GM10266 (cell line): ENCODE results near the gene PBX4.

ENCODE experiments used
- DNase-seq: peaks from one replicate; pipeline ENCODE4 v3.0.0; 2012; ENCODE audit errors: extremely low spot score
- CTCF ChIP-seq: IDR thresholded peaks from 2 replicates; pipeline ENCODE4 v1.5.1; 2012; ENCODE audit warnings: mild to moderate bottlenecking, low read depth; ENCODE audit not compliant: control insufficient read depth, insufficient read depth; ENCODE audit errors: missing control alignments

The PBX4 gene

GRCh38 chr19:19580418-19580817 lies 38.1 kb downstream of the PBX4 start:
- no peak for TF ChIP-seq CTCF
- DNase-seq = no peak

- DNase-seq = no peak
- no peak for TF ChIP-seq CTCF
These were observed 38.7 kb downstream of the PBX4 start for GRCh38 chr19:19579533-19580361.

- TF ChIP-seq CTCF = no peak
- no peak for DNase-seq
These were observed 40.2 kb downstream of the PBX4 start for GRCh38 chr19:19578252-19578651.

- TF ChIP-seq CTCF = no peak
- DNase-seq = no peak
These were observed 43.1 kb downstream of the PBX4 start for GRCh38 chr19:19575411-19575810.

DNA sequence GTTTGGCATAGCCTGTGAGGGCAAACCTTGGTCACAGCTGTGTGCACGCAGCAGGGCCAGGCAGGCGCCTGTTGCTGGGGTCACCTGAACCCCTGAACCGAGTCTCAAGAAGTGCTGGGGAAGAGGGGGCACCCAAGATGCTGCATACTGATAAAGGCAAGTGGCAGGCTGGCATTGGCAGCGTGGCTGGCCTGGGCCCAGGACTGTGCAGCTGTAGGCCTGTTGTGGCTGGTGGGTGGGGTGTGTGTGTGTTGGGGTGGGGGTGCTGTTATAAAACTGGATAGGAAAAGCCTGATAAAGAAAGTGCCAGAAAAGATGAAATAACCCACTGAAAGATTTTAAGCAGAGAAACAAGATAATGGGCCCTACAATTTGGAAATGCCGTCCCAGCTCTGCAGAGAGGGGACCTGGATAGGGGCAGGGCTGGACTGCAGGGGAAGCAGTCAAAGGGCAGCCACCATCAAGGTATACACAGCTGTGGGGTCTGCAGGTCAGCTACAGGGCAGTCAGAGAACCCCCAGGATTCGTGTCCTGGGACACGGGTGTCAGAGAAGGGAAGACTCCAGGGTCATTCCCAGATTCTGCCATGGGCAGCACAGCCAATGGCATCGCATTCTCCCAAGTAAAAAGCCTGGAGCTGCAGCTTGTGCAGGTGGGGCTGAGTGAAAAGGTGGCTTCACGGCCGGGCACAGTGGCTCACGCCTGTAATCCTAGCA lies 47.3 kb downstream of the PBX4 start:
- DNase-seq = no peak
- no peak for TF ChIP-seq CTCF

GRCh38 chr19:19570571-19570970 lies 47.9 kb downstream of the PBX4 start:
- no peak for TF ChIP-seq CTCF

More at GRCh38 chr19:19570571-19570970, 47.9 kb downstream of the PBX4 start:
- no peak for DNase-seq
